ENCODE data around the gene NID2. TPM values are rescaled to one million over a fixed set of nuclear protein-coding genes. Genes with fewer than 3 reads are reported as not detected.
A peak's percentile ranks its signal among the peaks of the same experiment; 100 is the strongest.

The NID2 gene
- total and polyA plus RNA-seq, 7 experiments from 2014 or later, result 0.35 to 0.94 (median 0.42) TPM; not detected in 4

DNA sequence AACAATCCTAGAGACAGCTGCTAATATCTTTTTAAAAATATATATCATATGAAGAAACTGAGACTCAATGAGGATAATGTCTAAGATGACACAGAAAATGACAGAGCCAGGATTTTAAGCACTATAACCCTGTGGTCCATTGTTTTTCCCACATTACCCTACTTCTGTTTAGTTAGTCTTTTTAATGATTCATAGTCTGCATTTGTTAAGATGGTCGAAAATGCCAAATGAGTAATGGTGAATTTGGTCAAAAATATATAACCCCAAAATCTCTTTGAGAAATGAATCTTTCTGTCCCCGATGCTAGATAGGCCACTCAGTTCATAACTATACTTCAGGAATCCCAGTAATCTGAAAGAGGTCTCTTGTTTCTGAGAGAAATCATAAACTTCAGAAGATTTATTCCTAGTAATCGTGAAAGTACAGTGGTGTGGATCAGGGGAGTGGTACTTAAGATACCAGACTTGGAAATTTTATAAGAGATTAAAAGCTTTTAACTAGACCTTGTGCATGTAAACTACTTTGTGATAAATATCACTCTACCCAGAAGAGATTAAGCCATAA lies 68.8 kb downstream of the NID2 start:
- Mint-ChIP-seq H3K36me3 (peaks cover 0 to 43% (median 25%) of the 10 kb centered on the region in 5 donors), H3K4me3 (no peak overlapping the region), H3K4me1 (peaks cover 3 to 25% (median 16%) of the 10 kb centered on the region in 7 donors), H3K27ac (peak overlapping the region in 1 of 9 donors; percentile 34), H3K27me3 (no peaks in the 10 kb centered on the region), H3K9me3 (no peaks in the 10 kb centered on the region)
- DNase-seq, result no peak
- ChIA-PET POLR2A (no interaction called here), CTCF (no interaction called here)
- Histone ChIP-seq H3K36me3 (ENCODE audit: control insufficient read depth in 2 of 3, insufficient read depth in 3 of 3, low read length in 3 of 3) (peaks cover 9 to 67% (median 39%) of the 10 kb centered on the region in 3 experiments), H3K27me3 (ENCODE audit: control insufficient read depth in 2 of 2, insufficient read depth in 2 of 2, low read length in 2 of 2) (no peaks in the 10 kb centered on the region), H3K27ac (ENCODE audit: low read depth, low read length) (no peak overlapping the region), H3K4me3 (ENCODE audit: low read length) (no peak overlapping the region), H3K4me1 (ENCODE audit: control insufficient read depth in 2 of 2, insufficient read depth in 2 of 2, low read length in 2 of 2) (no peaks in the 10 kb centered on the region), H3K9me3 (ENCODE audit: control insufficient read depth in 2 of 3, low read length in 3 of 3) (no peaks in the 10 kb centered on the region)
- intact Hi-C loops (cut with micrococcal nuclease), result no loop called here
- ATAC-seq, result no peak

DNA sequence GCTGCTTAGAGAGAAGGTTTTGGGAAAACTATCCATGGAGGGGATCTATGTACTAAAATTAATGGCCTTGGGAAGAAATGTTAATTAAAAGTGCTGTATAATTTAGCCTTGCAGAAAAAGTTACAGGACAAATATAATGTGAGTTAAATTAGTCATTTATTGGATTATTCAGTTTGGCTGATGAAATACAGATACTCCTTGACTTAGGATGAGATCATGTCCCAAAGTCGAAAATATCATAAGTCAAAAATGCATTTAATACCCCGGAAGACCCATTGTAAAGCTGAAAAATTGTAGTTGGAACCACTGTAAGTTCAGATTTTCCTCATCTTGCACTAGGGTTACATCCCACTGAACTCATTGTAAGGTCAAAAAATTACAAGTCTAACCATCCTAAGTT lies 69.8 kb downstream of the NID2 start:
- Histone ChIP-seq H3K9me3 (ENCODE audit: control insufficient read depth in 2 of 3, low read length in 3 of 3) (no peaks in the 10 kb centered on the region), H3K4me1 (ENCODE audit: control insufficient read depth in 2 of 2, insufficient read depth in 2 of 2, low read length in 2 of 2) (no peaks in the 10 kb centered on the region), H3K4me3 (ENCODE audit: low read length) (no peak overlapping the region), H3K27me3 (ENCODE audit: control insufficient read depth in 2 of 2, insufficient read depth in 2 of 2, low read length in 2 of 2) (no peaks in the 10 kb centered on the region), H3K27ac (ENCODE audit: low read depth, low read length) (no peak overlapping the region), H3K36me3 (ENCODE audit: control insufficient read depth in 2 of 3, insufficient read depth in 3 of 3, low read length in 3 of 3) (peaks cover 14 to 66% (median 39%) of the 10 kb centered on the region in 3 experiments)
- H3K4me3 Mint-ChIP-seq, result no peak overlapping the region
- H3K27ac Mint-ChIP-seq, result no peak overlapping the region
- H3K27me3 Mint-ChIP-seq, result no peaks in the 10 kb centered on the region
- H3K9me3 Mint-ChIP-seq, result no peaks in the 10 kb centered on the region
- intact Hi-C loops (cut with micrococcal nuclease), result loop anchor here (5.0 to 10.0 kb wide), 3 partner anchors 298 to 1056 kb away; partner anchors contain the start of gene GNPNAT1 (in 1 of the 2)
- ChIA-PET POLR2A (no interaction called here), CTCF (no interaction called here)
- no peak for ATAC-seq
- no peak for DNase-seq
- H3K4me1 Mint-ChIP-seq, result peaks cover 6 to 35% (median 25%) of the 10 kb centered on the region in 7 donors
- peaks cover 0 to 52% (median 26%) of the 10 kb centered on the region in 5 donors for H3K36me3 Mint-ChIP-seq

DNA sequence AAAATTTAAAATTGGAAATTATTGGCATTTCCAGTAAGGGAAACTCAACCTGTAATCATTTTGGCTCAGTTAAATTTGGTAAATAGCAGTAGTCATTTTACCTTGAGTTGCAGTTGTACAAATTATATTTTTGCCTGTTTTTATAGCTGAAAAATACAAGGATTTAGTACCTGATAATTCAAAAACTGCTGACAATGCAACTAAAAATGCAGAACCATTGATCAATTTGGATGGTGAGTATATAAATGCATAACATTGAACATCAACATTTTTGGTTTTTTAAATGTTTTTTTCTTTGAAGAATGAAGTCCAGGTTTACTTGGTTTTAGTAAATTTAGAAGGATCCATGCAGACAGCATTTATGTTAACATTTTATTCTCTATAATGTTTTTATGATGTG lies 70.5 kb downstream of the NID2 start:
- no peak overlapping the region for H3K4me3 ChIP-seq (ENCODE audit: low read length)
- Mint-ChIP-seq H3K4me1 (peaks cover 11 to 43% (median 31%) of the 10 kb centered on the region in 7 donors), H3K4me3 (no peak overlapping the region), H3K27ac (peak overlapping the region in 1 of 9 donors; percentile 32), H3K27me3 (no peaks in the 10 kb centered on the region), H3K9me3 (no peaks in the 10 kb centered on the region), H3K36me3 (peaks cover 0 to 58% (median 27%) of the 10 kb centered on the region in 5 donors)
- ATAC-seq, result no peak
- POLR2A ChIA-PET, result no interaction called here
- H3K27ac ChIP-seq (ENCODE audit: low read depth, low read length), result no peak overlapping the region
- H3K36me3 ChIP-seq (ENCODE audit: control insufficient read depth in 2 of 3, insufficient read depth in 3 of 3, low read length in 3 of 3), result peaks cover 14 to 66% (median 39%) of the 10 kb centered on the region in 3 experiments
- intact Hi-C loops (cut with micrococcal nuclease), result loop anchor here (5.0 to 10.0 kb wide), 3 partner anchors 299 to 1056 kb away; partner anchors contain the start of gene GNPNAT1 (in 1 of the 2)
- H3K4me1 ChIP-seq (ENCODE audit: control insufficient read depth in 2 of 2, insufficient read depth in 2 of 2, low read length in 2 of 2), result no peaks in the 10 kb centered on the region
- H3K27me3 ChIP-seq (ENCODE audit: control insufficient read depth in 2 of 2, insufficient read depth in 2 of 2, low read length in 2 of 2), result no peaks in the 10 kb centered on the region
- no peaks in the 10 kb centered on the region for H3K9me3 ChIP-seq (ENCODE audit: control insufficient read depth in 2 of 3, low read length in 3 of 3)
- no peak for DNase-seq
- CTCF ChIA-PET, result no interaction called here

DNA sequence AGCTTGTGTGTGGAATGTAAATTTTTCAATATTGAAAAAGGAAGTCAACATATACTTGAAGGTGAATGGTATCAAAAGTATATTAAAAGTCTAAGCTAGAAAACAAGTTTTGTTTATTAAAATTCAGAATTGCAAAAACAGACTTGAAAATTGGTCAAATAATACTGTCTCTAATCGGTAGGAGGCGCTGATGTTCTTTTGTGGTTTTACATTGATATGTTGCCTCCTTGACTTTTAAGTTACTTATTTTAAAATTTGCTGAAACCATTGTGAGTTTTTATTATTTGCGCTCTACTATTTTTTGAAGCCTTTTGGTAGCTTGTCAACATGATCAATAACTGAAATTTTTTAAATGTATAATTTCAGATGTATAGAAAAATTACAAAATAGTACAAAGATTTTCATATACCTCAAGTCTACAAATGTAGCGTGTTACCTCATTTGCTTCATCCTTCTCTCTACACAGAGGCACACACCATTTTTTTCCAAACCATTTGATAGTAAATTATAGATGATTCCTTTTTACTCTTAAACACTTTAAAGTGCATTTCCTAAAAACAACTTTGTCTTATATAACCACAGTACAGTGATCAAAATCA lies 72.6 kb downstream of the NID2 start:
- Histone ChIP-seq H3K36me3 (ENCODE audit: control insufficient read depth in 2 of 3, insufficient read depth in 3 of 3, low read length in 3 of 3) (peaks cover 18 to 57% (median 29%) of the 10 kb centered on the region in 3 experiments), H3K9me3 (ENCODE audit: control insufficient read depth in 2 of 3, low read length in 3 of 3) (no peaks in the 10 kb centered on the region), H3K4me1 (ENCODE audit: control insufficient read depth in 2 of 2, insufficient read depth in 2 of 2, low read length in 2 of 2) (peaks cover 2 to 6% of the 10 kb centered on the region in 2 donors), H3K27me3 (ENCODE audit: control insufficient read depth in 2 of 2, insufficient read depth in 2 of 2, low read length in 2 of 2) (no peaks in the 10 kb centered on the region), H3K27ac (ENCODE audit: low read depth, low read length) (no peak overlapping the region), H3K4me3 (ENCODE audit: low read length) (no peak overlapping the region)
- intact Hi-C loops (cut with micrococcal nuclease), result loop anchor here (1.0 to 10.0 kb wide), 6 partner anchors 135 to 1059 kb away; partner anchors contain the start of gene GNPNAT1 (in 1 of the 2)
- Mint-ChIP-seq H3K9me3 (no peaks in the 10 kb centered on the region), H3K27ac (peak overlapping the region in 2 of 9 donors; percentile 9 to 62), H3K27me3 (no peaks in the 10 kb centered on the region), H3K36me3 (peaks cover 0 to 50% (median 25%) of the 10 kb centered on the region in 5 donors), H3K4me3 (no peak overlapping the region), H3K4me1 (peaks cover 13 to 59% (median 48%) of the 10 kb centered on the region in 7 donors)
- ATAC-seq (no peak), DNase-seq (peak in 6 of 9 donors; percentile 17 to 41 (median 30))
- ChIA-PET POLR2A (no interaction called here), CTCF (interaction anchor here (0.7 to 1.3 kb wide), 2 partner anchors 57 to 304 kb away, joined by 3 to 4 read pairs; no protein-coding TSS in a partner anchor)

DNA sequence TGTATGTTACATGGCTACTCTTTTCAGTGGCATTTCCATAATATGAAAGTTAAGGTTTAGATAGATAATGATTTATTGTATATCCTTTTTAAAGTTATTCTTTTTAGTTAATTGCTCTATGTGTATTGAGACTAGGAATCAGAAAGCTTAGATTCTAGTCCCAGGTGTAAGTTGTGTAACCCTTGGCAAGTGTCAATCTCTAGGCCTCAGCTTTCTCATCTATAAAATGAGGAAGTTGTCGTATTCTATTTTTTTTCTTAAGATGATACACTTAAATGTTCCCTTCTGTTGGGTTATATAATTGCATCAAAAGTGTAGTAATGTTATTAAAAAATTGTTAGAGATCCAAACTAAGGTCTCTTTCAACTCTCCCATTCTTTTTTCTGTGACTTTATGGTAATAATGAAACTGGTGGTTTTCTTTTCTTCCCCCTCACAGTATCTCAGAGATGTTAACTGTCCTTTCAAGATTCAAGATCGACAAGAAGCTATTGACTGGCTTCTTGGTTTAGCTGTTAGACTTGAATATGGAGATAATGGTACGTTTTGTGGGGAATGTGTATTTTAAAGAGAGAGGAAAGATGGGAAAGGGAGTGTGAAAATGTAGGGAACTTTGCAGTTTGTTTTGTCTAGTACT lies 75.5 kb downstream of the NID2 start:
- H3K27ac Mint-ChIP-seq, result peak overlapping the region in 1 of 9 donors; percentile 80
- DNase-seq (no peak), ATAC-seq (no peak)
- peaks cover 0 to 1% (median 0%) of the 10 kb centered on the region in 11 donors for H3K9me3 Mint-ChIP-seq
- Histone ChIP-seq H3K27ac (ENCODE audit: low read depth, low read length) (no peak overlapping the region), H3K4me3 (ENCODE audit: low read length) (no peak overlapping the region), H3K36me3 (ENCODE audit: control insufficient read depth in 2 of 3, insufficient read depth in 3 of 3, low read length in 3 of 3) (peaks cover 18 to 41% (median 25%) of the 10 kb centered on the region in 3 experiments), H3K9me3 (ENCODE audit: control insufficient read depth in 2 of 3, low read length in 3 of 3) (no peaks in the 10 kb centered on the region), H3K4me1 (ENCODE audit: control insufficient read depth in 2 of 2, insufficient read depth in 2 of 2, low read length in 2 of 2) (peaks cover 17 to 21% of the 10 kb centered on the region in 2 donors), H3K27me3 (ENCODE audit: control insufficient read depth in 2 of 2, insufficient read depth in 2 of 2, low read length in 2 of 2) (no peaks in the 10 kb centered on the region)
- CTCF ChIA-PET, result interaction anchor here (0.6 kb wide), 2 partner anchors 12 to 968 kb away, joined by 3 to 5 read pairs; no protein-coding TSS in a partner anchor
- H3K27me3 Mint-ChIP-seq, result no peaks in the 10 kb centered on the region
- H3K36me3 Mint-ChIP-seq, result peaks cover 0 to 34% (median 18%) of the 10 kb centered on the region in 5 donors
- POLR2A ChIA-PET, result no interaction called here
- intact Hi-C loops (cut with micrococcal nuclease), result loop anchor here in 1 of 2 donors (5.0 to 10.0 kb wide), 3 partner anchors 714 to 1061 kb away; partner anchors contain the start of genes GNPNAT1 and PSMC6
- peak overlapping the region in 1 of 10 donors; percentile 16 for H3K4me3 Mint-ChIP-seq
- H3K4me1 Mint-ChIP-seq, result peaks cover 25 to 77% (median 65%) of the 10 kb centered on the region in 7 donors

DNA sequence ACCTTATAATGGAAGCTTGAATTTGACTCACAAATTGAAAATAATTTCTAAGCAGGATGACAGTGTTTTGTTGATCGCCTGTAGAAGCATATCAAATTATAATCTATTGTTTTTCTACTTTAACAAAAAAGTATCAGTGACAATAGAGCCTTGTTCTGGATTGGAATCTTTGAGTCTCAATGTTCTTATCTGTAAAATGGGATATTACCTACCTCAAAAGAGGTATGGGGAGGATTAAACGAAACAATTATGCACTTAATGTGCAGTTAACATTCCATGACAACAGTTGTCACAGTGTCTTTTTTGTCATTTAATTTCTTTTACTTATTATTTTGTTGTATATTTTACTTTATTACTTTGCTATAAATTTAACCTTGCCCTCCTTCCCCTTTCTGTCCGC lies 78.4 kb downstream of the NID2 start:
- H3K4me3 Mint-ChIP-seq, result peak overlapping the region; percentile 93 to 97 (median 95)
- H3K27ac Mint-ChIP-seq, result peak overlapping the region; percentile 91 to 99 (median 95)
- peak overlapping the region; percentile 88 for H3K27ac ChIP-seq (ENCODE audit: low read depth, low read length)
- H3K4me1 ChIP-seq (ENCODE audit: control insufficient read depth in 2 of 2, insufficient read depth in 2 of 2, low read length in 2 of 2), result peaks cover 19 to 22% of the 10 kb centered on the region in 2 donors
- peaks cover 0 to 1% (median 0%) of the 10 kb centered on the region in 5 donors for H3K27me3 Mint-ChIP-seq
- peak overlapping the region; percentile 60 for H3K4me3 ChIP-seq (ENCODE audit: low read length)
- ATAC-seq (no peak), DNase-seq (no peak)
- H3K27me3 ChIP-seq (ENCODE audit: control insufficient read depth in 2 of 2, insufficient read depth in 2 of 2, low read length in 2 of 2), result no peaks in the 10 kb centered on the region
- H3K9me3 Mint-ChIP-seq, result peaks cover 0 to 1% (median 0%) of the 10 kb centered on the region in 11 donors
- CTCF ChIA-PET, result interaction anchor here (0.7 to 1.5 kb wide), 2 partner anchors 12 to 197 kb away, joined by 3 to 4 read pairs; no protein-coding TSS in a partner anchor
- intact Hi-C loops (cut with micrococcal nuclease), result loop anchor here (1.0 to 10.0 kb wide), 5 partner anchors 717 to 1322 kb away; partner anchors contain the start of genes GNPNAT1 (in 1 of the 2), PSMC6 (in 1 of the 2), SAV1 (in 1 of the 2) and TRIM9 (in 1 of the 2)
- H3K36me3 ChIP-seq (ENCODE audit: control insufficient read depth in 2 of 3, insufficient read depth in 3 of 3, low read length in 3 of 3), result peaks cover 13 to 33% (median 21%) of the 10 kb centered on the region in 3 experiments
- no peaks in the 10 kb centered on the region for H3K9me3 ChIP-seq (ENCODE audit: control insufficient read depth in 2 of 3, low read length in 3 of 3)
- POLR2A ChIA-PET, result interaction anchor here (0.6 kb wide), 1 partner anchor 11 kb away, joined by 3 read pairs; no protein-coding TSS in a partner anchor
- H3K36me3 Mint-ChIP-seq, result peaks cover 0 to 26% (median 18%) of the 10 kb centered on the region in 5 donors
- peaks cover 24 to 66% (median 59%) of the 10 kb centered on the region in 7 donors for H3K4me1 Mint-ChIP-seq
